RWPE1 (cell line): ENCODE data around the gene NKX2-1.

ENCODE experiments used
- CTCF ChIA-PET: fragments of 350-600 bp; sonication (Branson Sonifier 250); formaldehyde crosslinking; extraction: SDS; loops from one replicate; lab custom pipeline; 2021; lab: Yijun Ruan, JAX
- POLR2A ChIA-PET: fragments of 400-600 bp; formaldehyde crosslinking; extraction: SDS; loops from one replicate; lab custom pipeline; 2020; ENCODE audit warnings: antibody characterized with exemption; ENCODE audit not compliant: low non-redundant PET; lab: Yijun Ruan, JAX
- DNase-seq: peaks from one replicate; pipeline ENCODE4 v3.0.0; 2012; ENCODE audit warnings: low spot score
- H3K27ac ChIP-seq: fragments of 450-650 bp; 2 replicates; pipeline ENCODE4 v1.5.1; 2017
- CTCF ChIP-seq: fragments of 450-650 bp; conservative IDR thresholded peaks from 2 replicates; pipeline ENCODE4 v1.5.1; 2017; ENCODE audit warnings: low read depth, mild to moderate bottlenecking

The NKX2-1 gene

GRCh38 chr14:36510078-36510799, 9.8 kb downstream of the NKX2-1 start:
- ChIA-PET CTCF (interaction anchor here (1.0 kb wide), 1 partner anchor 9 kb away, joined by 3 read pairs; no protein-coding TSS in a partner anchor), POLR2A (interaction anchor here (0.5 kb wide), 1 partner anchor 618 kb away, joined by 3 read pairs; no protein-coding TSS in a partner anchor)
- DNase-seq = no peak

DNA sequence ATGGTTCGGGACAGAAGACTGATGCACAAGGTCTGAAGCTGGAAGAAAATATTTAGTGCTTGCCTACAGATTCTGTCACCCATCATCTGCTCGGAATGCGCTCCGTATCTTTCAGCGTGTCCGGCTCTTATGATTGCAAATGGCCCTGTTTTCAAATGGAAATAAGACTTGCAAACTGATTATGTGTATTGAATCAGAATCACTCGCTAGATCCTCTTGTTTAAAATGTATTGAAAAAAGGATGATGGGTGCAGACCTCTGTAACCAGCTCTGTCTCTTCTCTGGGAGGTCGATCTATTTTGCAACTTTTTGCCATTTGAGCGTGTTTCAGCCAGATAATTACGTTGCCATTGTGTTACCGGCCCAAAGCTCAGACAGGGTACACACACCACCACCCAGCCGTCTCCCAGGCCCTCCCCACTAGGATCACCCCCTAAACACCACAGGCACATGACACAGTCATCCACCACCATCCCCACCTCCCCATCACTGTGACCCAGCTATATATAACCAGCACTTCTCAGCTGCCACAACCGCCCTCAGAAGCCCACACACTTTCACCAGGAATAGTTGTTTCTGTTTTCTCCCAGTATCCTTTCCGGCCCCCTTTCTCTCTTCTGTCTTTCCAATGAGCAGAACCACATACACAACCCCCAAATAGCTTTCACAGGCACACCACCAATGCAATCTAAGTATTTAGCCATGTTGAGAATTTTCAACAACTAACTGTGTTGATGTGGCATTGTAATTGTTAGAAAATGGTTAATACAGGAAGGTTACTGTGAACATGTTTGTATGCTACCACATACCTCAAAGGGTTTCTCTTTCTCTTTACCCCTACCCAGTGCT, 10.7 kb downstream of the NKX2-1 start:
- no peak for DNase-seq
- ChIA-PET POLR2A (no interaction called here), CTCF (interaction anchor here (0.6 to 1.0 kb wide), 2 partner anchors 9 to 269 kb away, joined by 3 read pairs; no protein-coding TSS in a partner anchor)
- no peak for TF ChIP-seq CTCF
- no peak overlapping the region for H3K27ac ChIP-seq

More at GRCh38 chr14:36510078-36510799, 9.8 kb downstream of the NKX2-1 start:
- no peak overlapping the region for H3K27ac ChIP-seq
- TF ChIP-seq CTCF = no peak

- CTCF ChIA-PET = no interaction called here
- H3K27ac ChIP-seq = no peak overlapping the region
- TF ChIP-seq CTCF = no peak
- DNase-seq = no peak
- POLR2A ChIA-PET = no interaction called here
Measured at GRCh38 chr14:36508418-36509068, 11.5 kb downstream of the NKX2-1 start.

DNA sequence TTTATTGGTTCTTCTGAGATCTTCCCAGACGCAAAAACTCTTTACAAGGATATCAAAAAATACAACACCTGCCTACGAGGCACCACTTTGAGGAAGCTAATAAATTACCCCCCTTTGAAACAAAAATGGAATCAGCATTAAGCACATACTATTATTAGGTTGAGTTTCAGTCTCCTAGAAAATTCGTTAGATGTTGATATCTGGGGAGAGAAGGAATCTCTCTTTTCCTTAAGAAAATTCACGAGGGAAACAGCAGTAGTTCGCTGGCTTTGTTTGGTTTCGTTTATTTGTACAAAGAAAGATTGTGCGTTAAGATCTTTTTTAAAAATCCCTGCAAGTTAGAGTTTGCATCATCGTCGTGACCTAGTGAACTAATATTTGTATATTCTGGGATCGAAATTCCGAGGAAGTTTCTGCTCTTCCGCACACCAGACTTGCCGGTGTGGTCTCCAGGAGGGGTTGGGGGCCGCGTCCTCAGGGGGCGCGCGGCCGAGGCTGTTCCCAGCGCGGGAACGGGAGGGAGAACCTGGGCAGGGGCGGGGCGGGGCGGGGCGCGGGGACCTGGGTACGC, 12.1 kb downstream of the NKX2-1 start:
- CTCF ChIA-PET = interaction anchor here (0.5 kb wide), 1 partner anchor 53 kb away, joined by 3 read pairs; no protein-coding TSS in a partner anchor
- POLR2A ChIA-PET = no interaction called here
- no peak overlapping the region for H3K27ac ChIP-seq
- DNase-seq = no peak
- TF ChIP-seq CTCF = no peak

GRCh38 chr14:36506732-36507614, 13.1 kb downstream of the NKX2-1 start:
- DNase-seq = no peak
- TF ChIP-seq CTCF = no peak
- POLR2A ChIA-PET = no interaction called here
- no peak overlapping the region for H3K27ac ChIP-seq
- CTCF ChIA-PET = interaction anchor here (0.5 kb wide), 1 partner anchor 54 kb away, joined by 3 read pairs; no protein-coding TSS in a partner anchor
